GM12878 (cell line): ENCODE data around the gene AP4E1. TPM values are rescaled to one million over a fixed set of nuclear protein-coding genes. Genes with fewer than 3 reads are reported as not detected.

Experiments used
- ATAC-seq: fragments of 200-7000 bp; cut with Tn5 transposase; 3 replicates; pipeline ENCODE4 v1.9.1; 2020; ENCODE audit warnings: mild to moderate bottlenecking, moderate library complexity
- BruUV-seq: library from RNA; stranded (reverse); fragments of 400-500 nt; replicated peaks from 2 replicates; lab custom pipeline; 2021; lab: Mats Ljungman, UMichigan
- CTCF ChIA-PET: fragments of 300-600 bp; sonication (Branson Sonifier 250); formaldehyde crosslinking; extraction: SDS; loops from one replicate; lab custom pipeline; 2021; ENCODE audit warnings: inconsistent platforms; lab: Yijun Ruan, JAX
- POLR2A ChIA-PET: fragments of 350-600 bp; formaldehyde crosslinking; extraction: SDS; loops from one replicate; lab custom pipeline; 2021; ENCODE audit warnings: inconsistent platforms; lab: Charles Lee
- RAD21 ChIA-PET: fragments of 300-600 bp; sonication (Branson Sonifier 250); formaldehyde crosslinking; loops from one replicate; lab custom pipeline; 2023; ENCODE audit warnings: antibody characterized with exemption; ENCODE audit not compliant: unreplicated experiment; lab: Charles Lee
- SMC1A ChIA-PET: fragments of 300-600 bp; sonication (Branson Sonifier 250); formaldehyde crosslinking; loops from one replicate; lab custom pipeline; 2023; ENCODE audit not compliant: unreplicated experiment, uncharacterized antibody; lab: Charles Lee
- DNase-seq: peaks from one replicate; pipeline ENCODE4 v3.0.0-alpha.2; 2011; ENCODE audit warnings: low read depth, low spot score
- FAIRE-seq: peaks from 3 replicates; lab custom pipeline; 2011; peaks lifted over from hg19 to GRCh38; lab: Jason Lieb, UNC
- H2AFZ ChIP-seq: 2 replicates; pipeline ENCODE4 v1.6.0; 2011; ENCODE audit warnings: low read depth, low read length, control low read depth; ENCODE audit not compliant: control insufficient read depth
- H3K27ac ChIP-seq: 2 replicates; pipeline ENCODE4 v1.5.1; 2011; ENCODE audit warnings: control low read depth; ENCODE audit not compliant: control insufficient read depth, insufficient read depth
- H3K27me3 ChIP-seq, 2 experiments: replicated peaks in 1 of 2; 2 replicates each; pipeline versions ENCODE4 v1.6.0 to v1.6.1; 2011; ENCODE audit warnings: low read length in 1 of 2; ENCODE audit not compliant: control insufficient read depth in 2 of 2, insufficient read depth in 2 of 2
- H3K36me3 ChIP-seq, 2 experiments: 2 replicates each; pipeline ENCODE4 v1.5.1; 2011; ENCODE audit warnings: low read length in 1 of 2; ENCODE audit not compliant: control insufficient read depth in 2 of 2, insufficient read depth in 2 of 2
- H3K4me1 ChIP-seq: 2 replicates; pipeline ENCODE4 v1.6.1; 2011; ENCODE audit warnings: mild to moderate bottlenecking, low read length, moderate library complexity, mixed read lengths; ENCODE audit not compliant: control insufficient read depth, insufficient read depth
- H3K4me2 ChIP-seq: 2 replicates; pipeline ENCODE4 v1.6.0; 2011; ENCODE audit warnings: control low read depth; ENCODE audit not compliant: control insufficient read depth, insufficient read depth
- H3K4me3 ChIP-seq: fragments of 200-600 bp; sonication (generic); 2 replicates; pipeline ENCODE4 v1.5.1; 2016
- H3K79me2 ChIP-seq: 2 replicates; pipeline ENCODE4 v1.6.0; 2011; ENCODE audit warnings: low read length; ENCODE audit not compliant: control insufficient read depth, insufficient read depth
- H3K9ac ChIP-seq: 2 replicates; pipeline ENCODE4 v1.8.0; 2011; ENCODE audit warnings: low read length, control low read depth, mixed read lengths; ENCODE audit not compliant: control insufficient read depth, insufficient read depth
- H3K9me3 ChIP-seq: replicated peaks from 3 replicates; pipeline ENCODE4 v1.5.1; 2011; ENCODE audit warnings: mild to moderate bottlenecking, low read length; ENCODE audit not compliant: control insufficient read depth, insufficient read depth
- H4K20me1 ChIP-seq: 2 replicates; pipeline ENCODE4 v1.6.0; 2011; ENCODE audit not compliant: control insufficient read depth, insufficient read depth
- E2F8 ChIP-seq: fragments of 450-650 bp; IDR thresholded peaks from 2 replicates; pipeline ENCODE4 v1.6.1; 2018; ENCODE audit warnings: mild to moderate bottlenecking, low read depth, moderate library complexity; ENCODE audit not compliant: partially characterized antibody
- EP300 ChIP-seq, 2 experiments: fragments of 150-350 bp in 1 of 2; IDR thresholded peaks; 2 replicates each; pipeline ENCODE4 v1.6.1; 2011 to 2012; ENCODE audit warnings: low read depth in 2 of 2, low read length in 2 of 2, borderline replicate concordance in 1 of 2, improper control_type of control experiment in 1 of 2, inconsistent platforms in 1 of 2; ENCODE audit not compliant: control insufficient read depth in 1 of 2
- HDAC6 ChIP-seq: fragments of 200-600 bp; sonication (generic); IDR thresholded peaks from one replicate; pipeline ENCODE4 v1.8.0; 2017; ENCODE audit warnings: antibody characterized with exemption; ENCODE audit not compliant: unreplicated experiment
- KAT2A ChIP-seq: conservative IDR thresholded peaks from 2 replicates; pipeline ENCODE4 v1.6.1; 2011; ENCODE audit warnings: low read depth, low read length; ENCODE audit not compliant: control insufficient read depth
- PAX5 ChIP-seq: IDR thresholded peaks from 2 replicates; pipeline ENCODE4 v1.6.1; 2011; ENCODE audit warnings: low read depth, low read length, borderline replicate concordance
- POLR2AphosphoS2 ChIP-seq: IDR thresholded peaks from 2 replicates; pipeline ENCODE4 v1.6.1; 2011; ENCODE audit warnings: low read depth, mild to moderate bottlenecking, low read length, improper control_type of control experiment, moderate library complexity
- RCOR1 ChIP-seq: conservative IDR thresholded peaks from 2 replicates; pipeline ENCODE4 v1.6.1; 2012; ENCODE audit warnings: low read depth, low read length, improper control_type of control experiment
- SIX5 ChIP-seq: IDR thresholded peaks from 2 replicates; pipeline ENCODE4 v1.6.1; 2011; ENCODE audit warnings: mild to moderate bottlenecking, low read depth, low read length, moderate library complexity; ENCODE audit not compliant: severe bottlenecking
- SMARCA5 ChIP-seq: fragments of 450-650 bp; IDR thresholded peaks from 2 replicates; pipeline ENCODE4 v1.6.1; 2017; ENCODE audit warnings: mild to moderate bottlenecking
- ZNF207 ChIP-seq: fragments of 450-650 bp; IDR thresholded peaks from 2 replicates; pipeline ENCODE4 v1.6.1; 2014; ENCODE audit warnings: antibody characterized with exemption, mild to moderate bottlenecking, borderline replicate concordance
- WGBS: methylation state at CpG from one replicate; pipeline ENCODE4 v1.1.6; 2016; ENCODE audit warnings: low lambda C conversion rate; ENCODE audit not compliant: insufficient replicate concordance, insufficient coverage; ENCODE audit errors: missing lambda C conversion rate; 5-methylcytosine and 5-hydroxymethylcytosine counted together
- in situ Hi-C: fragments of 300-500 bp; cut with MboI; formaldehyde crosslinking; loops from 9 replicates; pipeline ENCODE4 v1.14.3; 2018; ENCODE audit warnings: mixed read lengths
- intact Hi-C: fragments of 100-400 bp; cut with micrococcal nuclease; formaldehyde crosslinking; loops from one replicate; pipeline ENCODE4 v1.14.2; 2022; ENCODE audit not compliant: unreplicated experiment
- polyA plus RNA-seq, 11 experiments: library from polyadenylated mRNA; depleted of rRNA in 4 of 11; unstranded in 6 of 11; stranded (reverse) in 5 of 11; fragments of >200 nt; fragmentation: Nextera tagmentation in 4 of 11; fragmentation: Illumina TruSeq in 1 of 11; extraction: Ambion mirVana in 4 of 11; extraction: Trizol in 1 of 11; gene quantifications; 1 replicate in 1 of 11; 2 replicates in 10 of 11; pipeline versions ENCODE4 v1.2.1 to v1.2.3, GENCODE V29; 2011 to 2016; ENCODE audit warnings: inconsistent platforms in 2 of 11, missing spikeins in 2 of 11, low read depth in 1 of 11
- total RNA-seq, 4 experiments: library from RNA; depleted of rRNA in 3 of 4; stranded (reverse); fragments of >200 nt in 3 of 4; fragmentation: Illumina TruSeq in 1 of 4; extraction: Trizol in 1 of 4; gene quantifications; 2 replicates each; pipeline versions ENCODE4 v1.2.1 to v1.2.3, GENCODE V29; 2013 to 2021
- TF ChIP-seq, protein P1 (sequence below): fragments of 450-650 bp; IDR thresholded peaks from 2 replicates; pipeline ENCODE4 v1.6.1; 2017; ENCODE audit warnings: mild to moderate bottlenecking, moderate library complexity
- TF ChIP-seq, protein P2 (sequence below): IDR thresholded peaks from 2 replicates; pipeline ENCODE4 v1.6.1; 2012; ENCODE audit warnings: low read depth, low read length, improper control_type of control experiment

Gene AP4E1
- total and polyA plus RNA-seq, 10 of the 15 experiments (the other 5 are each of a cell fraction or from before 2014, with no cell fraction given): 1.2 to 11.4 (median 6.7) TPM

DNA sequence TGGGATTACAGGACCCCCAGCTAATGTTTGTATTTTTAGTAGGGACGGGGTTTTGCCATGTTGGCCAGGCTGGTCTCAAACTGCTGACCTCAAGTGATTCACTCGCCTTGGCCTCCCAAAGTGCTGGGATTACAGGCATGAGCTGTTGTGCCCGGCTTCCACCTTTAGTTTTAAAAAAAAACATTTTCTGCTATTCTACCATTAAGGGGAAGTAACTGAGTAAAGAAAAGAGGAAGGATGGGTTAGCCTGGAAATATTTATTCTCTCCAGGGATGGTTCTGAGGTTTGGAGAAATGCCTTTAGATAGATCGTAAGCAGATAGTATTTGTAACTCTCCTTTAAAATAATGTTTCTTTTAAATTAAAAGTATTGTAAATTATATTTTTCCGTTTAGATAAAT is 3.1 kb downstream of the AP4E1 start (continued):
- no peak for TF ChIP-seq E2F8
- TF ChIP-seq, protein P1, sequence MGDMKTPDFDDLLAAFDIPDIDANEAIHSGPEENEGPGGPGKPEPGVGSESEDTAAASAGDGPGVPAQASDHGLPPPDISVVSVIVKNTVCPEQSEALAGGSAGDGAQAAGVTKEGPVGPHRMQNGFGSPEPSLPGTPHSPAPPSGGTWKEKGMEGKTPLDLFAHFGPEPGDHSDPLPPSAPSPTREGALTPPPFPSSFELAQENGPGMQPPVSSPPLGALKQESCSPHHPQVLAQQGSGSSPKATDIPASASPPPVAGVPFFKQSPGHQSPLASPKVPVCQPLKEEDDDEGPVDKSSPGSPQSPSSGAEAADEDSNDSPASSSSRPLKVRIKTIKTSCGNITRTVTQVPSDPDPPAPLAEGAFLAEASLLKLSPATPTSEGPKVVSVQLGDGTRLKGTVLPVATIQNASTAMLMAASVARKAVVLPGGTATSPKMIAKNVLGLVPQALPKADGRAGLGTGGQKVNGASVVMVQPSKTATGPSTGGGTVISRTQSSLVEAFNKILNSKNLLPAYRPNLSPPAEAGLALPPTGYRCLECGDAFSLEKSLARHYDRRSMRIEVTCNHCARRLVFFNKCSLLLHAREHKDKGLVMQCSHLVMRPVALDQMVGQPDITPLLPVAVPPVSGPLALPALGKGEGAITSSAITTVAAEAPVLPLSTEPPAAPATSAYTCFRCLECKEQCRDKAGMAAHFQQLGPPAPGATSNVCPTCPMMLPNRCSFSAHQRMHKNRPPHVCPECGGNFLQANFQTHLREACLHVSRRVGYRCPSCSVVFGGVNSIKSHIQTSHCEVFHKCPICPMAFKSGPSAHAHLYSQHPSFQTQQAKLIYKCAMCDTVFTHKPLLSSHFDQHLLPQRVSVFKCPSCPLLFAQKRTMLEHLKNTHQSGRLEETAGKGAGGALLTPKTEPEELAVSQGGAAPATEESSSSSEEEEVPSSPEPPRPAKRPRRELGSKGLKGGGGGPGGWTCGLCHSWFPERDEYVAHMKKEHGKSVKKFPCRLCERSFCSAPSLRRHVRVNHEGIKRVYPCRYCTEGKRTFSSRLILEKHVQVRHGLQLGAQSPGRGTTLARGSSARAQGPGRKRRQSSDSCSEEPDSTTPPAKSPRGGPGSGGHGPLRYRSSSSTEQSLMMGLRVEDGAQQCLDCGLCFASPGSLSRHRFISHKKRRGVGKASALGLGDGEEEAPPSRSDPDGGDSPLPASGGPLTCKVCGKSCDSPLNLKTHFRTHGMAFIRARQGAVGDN: no peak

DNA sequence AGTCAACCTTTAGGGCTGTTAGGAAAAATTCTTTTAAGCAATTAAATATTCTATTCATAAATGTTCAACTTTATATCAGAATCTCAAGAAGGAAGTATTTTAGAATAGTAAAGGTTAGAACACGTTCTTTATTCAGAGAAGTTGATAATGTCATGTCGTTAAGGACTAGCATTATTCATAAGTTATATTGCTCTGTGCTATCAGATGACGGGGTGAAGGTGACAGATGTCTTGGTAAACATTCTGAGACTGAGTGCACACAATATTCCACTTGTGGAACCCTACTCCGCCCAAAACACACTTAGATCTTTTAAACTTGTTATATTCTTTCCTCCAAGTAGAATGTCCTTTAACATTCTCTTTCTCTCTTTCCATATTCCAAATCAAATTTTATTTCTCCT is 7.9 kb downstream of the AP4E1 start:
- FAIRE-seq (no peak), ATAC-seq (no peak), DNase-seq (no peak)
- CTCF ChIA-PET: interaction anchor here (0.8 to 1.6 kb wide), 6 partner anchors 8 to 276 kb away, joined by 3 to 7 read pairs (median 4); no protein-coding TSS in a partner anchor
- no peak overlapping the region for H3K27ac ChIP-seq
- no peak overlapping the region for H3K4me3 ChIP-seq
- no TSS peak for BruUV-seq
- no peaks in the 10 kb centered on the region for H3K27me3 ChIP-seq
- H3K79me2 ChIP-seq: no peaks in the 10 kb centered on the region; the same call in 1 of the 2 replicates
- SMC1A ChIA-PET: interaction anchor here (1.0 to 1.2 kb wide), 2 partner anchors 30 to 276 kb away, joined by 3 read pairs; no protein-coding TSS in a partner anchor
- no peak overlapping the region for H3K4me2 ChIP-seq
- H4K20me1 ChIP-seq: no peaks in the 10 kb centered on the region
- no peaks in the 10 kb centered on the region for H3K4me1 ChIP-seq
- no peaks in the 10 kb centered on the region for H3K9me3 ChIP-seq
- no peak overlapping the region for H3K9ac ChIP-seq
- POLR2A ChIA-PET: interaction anchor here (0.5 kb wide), 1 partner anchor 1127 kb away, joined by 3 read pairs; no protein-coding TSS in a partner anchor
- H3K36me3 ChIP-seq: peaks cover 0 to 12% of the 10 kb centered on the region in 2 experiments; a peak in 3 of 4 replicates
- 98% methylated on average over 4 of the region's 4 CpGs for WGBS
- intact Hi-C loops: no loop called here
- no peak overlapping the region for H2AFZ ChIP-seq
- RAD21 ChIA-PET: interaction anchor here (1.1 kb wide), 1 partner anchor 17 kb away, joined by 3 read pairs; no protein-coding TSS in a partner anchor
- in situ Hi-C loops: no loop called here
- TF ChIP-seq, protein P2, sequence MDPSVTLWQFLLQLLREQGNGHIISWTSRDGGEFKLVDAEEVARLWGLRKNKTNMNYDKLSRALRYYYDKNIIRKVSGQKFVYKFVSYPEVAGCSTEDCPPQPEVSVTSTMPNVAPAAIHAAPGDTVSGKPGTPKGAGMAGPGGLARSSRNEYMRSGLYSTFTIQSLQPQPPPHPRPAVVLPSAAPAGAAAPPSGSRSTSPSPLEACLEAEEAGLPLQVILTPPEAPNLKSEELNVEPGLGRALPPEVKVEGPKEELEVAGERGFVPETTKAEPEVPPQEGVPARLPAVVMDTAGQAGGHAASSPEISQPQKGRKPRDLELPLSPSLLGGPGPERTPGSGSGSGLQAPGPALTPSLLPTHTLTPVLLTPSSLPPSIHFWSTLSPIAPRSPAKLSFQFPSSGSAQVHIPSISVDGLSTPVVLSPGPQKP: no peak
- TF ChIP-seq ZNF207 (no peak), EP300 (IDR thresholded peaks at IDR 0.05; ENCODE audit: borderline replicate concordance in 1 of 2, control insufficient read depth in 1 of 2, low read depth in 2 of 2, low read length in 2 of 2) (no peak), POLR2AphosphoS2 (no peak), PAX5 (no peak), HDAC6 (no peak), KAT2A (no peak), RCOR1 (no peak), SMARCA5 (no peak), SIX5 (no peak)
